K562 treated with DMSO at 1 percent for 24 hours (cell line): Measurements from ENCODE around the gene SMAD4. TPM values are rescaled to one million over a fixed set of nuclear protein-coding genes. Genes with fewer than 3 reads are reported as not detected.

Experiments
- total RNA-seq: library from RNA; unstranded; fragments of 300-600 nt; gene quantifications from 2 replicates; pipeline ENCODE4 v1.2.3, GENCODE V29; 2022; ENCODE audit warnings: low read depth; ENCODE audit not compliant: insufficient read depth

SMAD4 gene
- 28.9 and 31.6 TPM in 2 replicates for total RNA-seq

GRCh38 chr18:51029694-51030536 is at the start of gene SMAD4:
TSS of gene SMAD4 (plus strand) at chr18:51030213. CDS start at chr18:51047047, 16,834 bp downstream.

Other genes with a start within 250 kb of the SMAD4 start
- not detected in 2 replicates for gene MRO, start 210.2 kb upstream of the SMAD4 start, total RNA-seq
- gene ME2, start 151.1 kb upstream of the SMAD4 start, total RNA-seq = 10.9 and 15.0 TPM in 2 replicates
- 3.5 and 5.2 TPM in 2 replicates for gene ELAC1, start 62.2 kb upstream of the SMAD4 start, total RNA-seq
- gene MEX3C, start 167.5 kb downstream of the SMAD4 start, total RNA-seq = 5.6 and 6.5 TPM in 2 replicates